ENCODE results near the gene URB1.

URB1 gene

GRCh38 chr21:32415451-32416398, 22.9 kb upstream of the URB1 start:
- no peak for TF ChIP-seq CTCF (IDR thresholded peaks at IDR 0.05)
- no peak for TF ChIP-seq ZFX (IDR thresholded peaks at IDR 0.05; ENCODE audit: borderline replicate concordance)
- H3K27ac ChIP-seq: no peak overlapping the region

GRCh38 chr21:32414579-32415358, 22.0 kb upstream of the URB1 start:
- H3K27ac ChIP-seq: peak overlapping the region; percentile 86
- TF ChIP-seq ZFX (IDR thresholded peaks at IDR 0.05; ENCODE audit: borderline replicate concordance): no peak

GRCh38 chr21:32413697-32414578, 21.1 kb upstream of the URB1 start:
- H3K27ac ChIP-seq: peak overlapping the region; percentile 86
- TF ChIP-seq CTCF (IDR thresholded peaks at IDR 0.05) (no peak), ZFX (IDR thresholded peaks at IDR 0.05; ENCODE audit: borderline replicate concordance) (no peak)

- no peak for TF ChIP-seq ZFX (IDR thresholded peaks at IDR 0.05; ENCODE audit: borderline replicate concordance)
- TF ChIP-seq CTCF (IDR thresholded peaks at IDR 0.05): no peak; the same call in 1 of the 2 replicates
- H3K27ac ChIP-seq: peak overlapping the region; percentile 86
These were observed 20.2 kb upstream of the URB1 start for GRCh38 chr21:32413015-32413504.

GRCh38 chr21:32412162-32413014, 19.6 kb upstream of the URB1 start, which contains the start of gene EVA1C:
Gene EVA1C, plus strand, starts transcription at chr21:32412706. Its CDS starts 148 bp downstream, at chr21:32412854.
- peak within 1 kb of the TSS; percentile 86 for H3K27ac ChIP-seq

More at GRCh38 chr21:32412162-32413014, 19.6 kb upstream of the URB1 start, which contains the start of gene EVA1C:
- TF ChIP-seq CTCF (IDR thresholded peaks at IDR 0.05) (peak; percentile 43), ZFX (IDR thresholded peaks at IDR 0.05; ENCODE audit: borderline replicate concordance) (no peak)

Measured in 22Rv1 (cell line).